ENCODE results near the gene PAK5.

Gene PAK5

DNA sequence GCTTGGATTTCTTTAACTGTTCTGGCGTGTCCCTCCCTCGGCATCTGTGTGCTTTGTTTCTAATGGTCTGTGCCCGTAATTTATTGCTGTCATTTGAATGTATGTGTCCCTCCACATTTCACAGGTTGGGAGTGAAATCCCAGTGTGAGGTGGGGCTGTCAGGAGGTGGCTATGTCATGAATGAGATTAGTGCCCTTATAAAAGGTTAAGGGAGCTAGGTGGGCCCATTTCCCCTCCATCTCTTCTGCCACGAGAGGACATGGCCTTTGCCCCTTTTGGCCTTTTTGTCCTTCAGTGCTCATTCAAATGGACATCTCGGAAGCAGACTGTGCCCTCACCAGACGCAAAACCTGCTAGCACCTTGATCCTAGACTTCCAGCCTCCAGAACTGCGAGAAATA lies 228.2 kb downstream of the PAK5 start:
- no peak for TF ChIP-seq CTCF (conservative IDR thresholded peaks at IDR 0.05; ENCODE audit: low read length)
- H3K4me3 ChIP-seq (ENCODE audit: low read length), result no peak overlapping the region
- no peak for DNase-seq (ENCODE audit: low read depth)

DNA sequence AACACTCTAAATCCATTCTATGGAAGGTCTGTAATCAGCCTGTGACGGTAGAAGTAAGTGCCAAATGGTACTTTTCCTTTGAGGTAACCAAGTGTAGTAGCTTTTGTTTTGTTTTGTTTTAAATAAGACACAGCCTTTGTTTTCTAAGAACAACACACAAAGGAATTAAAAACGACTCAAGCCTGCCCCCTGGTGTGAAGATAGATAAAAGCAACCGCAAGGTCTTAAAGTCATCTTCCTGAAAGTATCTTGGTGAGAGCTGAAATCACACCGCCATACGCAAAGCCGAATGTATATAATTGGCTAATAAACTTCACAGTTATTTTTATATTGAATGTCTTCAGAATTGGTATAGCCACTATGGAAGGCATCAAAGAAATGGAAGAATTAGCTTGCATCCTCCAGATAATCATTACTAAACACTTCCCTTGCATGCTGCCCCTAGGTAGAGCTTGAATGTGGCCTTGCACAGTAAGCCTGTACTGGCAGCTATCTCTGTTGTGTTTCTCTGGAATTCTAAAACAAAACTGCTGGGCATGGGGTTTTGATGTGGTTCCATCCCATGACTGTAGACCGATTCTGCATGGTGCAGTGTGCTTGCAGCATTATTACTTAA lies 228.9 kb downstream of the PAK5 start:
- TF ChIP-seq CTCF (conservative IDR thresholded peaks at IDR 0.05; ENCODE audit: low read length), result peak; percentile 71
- H3K4me3 ChIP-seq (ENCODE audit: low read length), result no peak overlapping the region
- DNase-seq (ENCODE audit: low read depth), result peak; percentile 73

GRCh38 chr20:9608639-9609340 lies 230.1 kb downstream of the PAK5 start:
- DNase-seq (ENCODE audit: low read depth), result no peak
- TF ChIP-seq CTCF (conservative IDR thresholded peaks at IDR 0.05; ENCODE audit: low read length), result no peak
- H3K4me3 ChIP-seq (ENCODE audit: low read length), result no peak overlapping the region

DNA sequence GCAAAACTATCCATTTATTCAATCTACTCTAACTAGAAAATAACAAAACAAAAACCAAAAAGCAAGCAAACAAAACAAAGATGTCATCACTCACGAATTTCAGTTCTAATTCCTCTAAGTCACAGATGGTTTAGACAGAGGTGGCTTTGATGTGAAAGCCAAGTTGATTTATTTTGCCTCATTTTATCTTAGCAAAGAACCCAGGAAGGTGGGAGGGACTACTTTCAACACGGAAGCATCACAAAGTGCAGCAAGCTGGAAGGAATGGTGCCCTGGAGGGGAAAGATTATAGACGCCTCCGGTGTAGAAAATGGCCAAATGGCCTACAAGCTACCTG lies 236.1 kb downstream of the PAK5 start:
- H3K4me3 ChIP-seq (ENCODE audit: low read length), result no peak overlapping the region
- no peak for TF ChIP-seq CTCF (conservative IDR thresholded peaks at IDR 0.05; ENCODE audit: low read length)
- no peak for DNase-seq (ENCODE audit: low read depth)

DNA sequence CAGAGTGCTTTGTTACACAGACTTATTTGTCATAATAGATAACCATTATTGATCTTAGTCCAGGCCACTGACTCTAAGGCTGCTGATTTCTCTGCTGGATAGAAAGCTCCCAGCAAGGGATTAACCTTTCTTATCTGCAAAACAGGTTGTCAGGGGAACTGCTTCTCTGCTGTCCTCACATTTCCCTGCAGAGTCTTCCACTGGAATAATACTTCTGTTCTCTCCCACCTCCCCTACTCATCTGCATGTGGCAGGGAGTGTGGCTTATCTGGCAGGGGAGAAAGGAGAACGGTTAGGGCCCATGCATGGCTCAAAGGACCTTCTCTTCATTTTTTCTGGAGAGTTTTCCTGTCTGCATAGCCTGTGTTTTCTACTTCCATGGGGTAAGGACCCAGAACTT lies 238.3 kb downstream of the PAK5 start:
- no peak for TF ChIP-seq CTCF (conservative IDR thresholded peaks at IDR 0.05; ENCODE audit: low read length)
- no peak overlapping the region for H3K4me3 ChIP-seq (ENCODE audit: low read length)
- DNase-seq (ENCODE audit: low read depth), result no peak

DNA sequence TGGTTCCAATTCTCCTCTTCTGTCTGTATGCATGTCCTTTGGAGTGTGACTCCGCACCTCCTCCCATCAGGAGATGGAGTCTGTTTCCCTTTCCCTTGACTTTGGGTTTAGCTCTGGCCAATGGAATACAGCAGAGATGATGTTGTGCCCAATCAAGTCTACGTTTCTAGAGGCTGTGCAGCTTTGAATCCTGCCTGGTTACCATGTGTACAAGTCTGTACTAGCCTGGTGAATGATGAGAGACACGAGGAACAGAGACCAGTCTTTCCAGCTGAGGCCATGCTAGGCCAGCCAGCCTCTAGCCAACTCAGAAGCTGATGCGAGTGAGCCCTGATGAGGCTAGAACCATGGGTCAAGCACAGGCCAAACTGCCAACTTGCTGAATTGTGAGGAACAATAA lies 241.3 kb downstream of the PAK5 start:
- no peak for TF ChIP-seq CTCF (conservative IDR thresholded peaks at IDR 0.05; ENCODE audit: low read length)
- no peak overlapping the region for H3K4me3 ChIP-seq (ENCODE audit: low read length)
- DNase-seq (ENCODE audit: low read depth), result no peak

- no peak for TF ChIP-seq CTCF (conservative IDR thresholded peaks at IDR 0.05; ENCODE audit: low read length)
- no peak for DNase-seq (ENCODE audit: low read depth)
- no peak overlapping the region for H3K4me3 ChIP-seq (ENCODE audit: low read length)
These were observed 243.1 kb downstream of the PAK5 start for GRCh38 chr20:9595763-9596162.
